ENCODE results near the gene ITGBL1.
A peak's percentile ranks its signal among the peaks of the same experiment; 100 is the strongest.

ITGBL1 gene

DNA sequence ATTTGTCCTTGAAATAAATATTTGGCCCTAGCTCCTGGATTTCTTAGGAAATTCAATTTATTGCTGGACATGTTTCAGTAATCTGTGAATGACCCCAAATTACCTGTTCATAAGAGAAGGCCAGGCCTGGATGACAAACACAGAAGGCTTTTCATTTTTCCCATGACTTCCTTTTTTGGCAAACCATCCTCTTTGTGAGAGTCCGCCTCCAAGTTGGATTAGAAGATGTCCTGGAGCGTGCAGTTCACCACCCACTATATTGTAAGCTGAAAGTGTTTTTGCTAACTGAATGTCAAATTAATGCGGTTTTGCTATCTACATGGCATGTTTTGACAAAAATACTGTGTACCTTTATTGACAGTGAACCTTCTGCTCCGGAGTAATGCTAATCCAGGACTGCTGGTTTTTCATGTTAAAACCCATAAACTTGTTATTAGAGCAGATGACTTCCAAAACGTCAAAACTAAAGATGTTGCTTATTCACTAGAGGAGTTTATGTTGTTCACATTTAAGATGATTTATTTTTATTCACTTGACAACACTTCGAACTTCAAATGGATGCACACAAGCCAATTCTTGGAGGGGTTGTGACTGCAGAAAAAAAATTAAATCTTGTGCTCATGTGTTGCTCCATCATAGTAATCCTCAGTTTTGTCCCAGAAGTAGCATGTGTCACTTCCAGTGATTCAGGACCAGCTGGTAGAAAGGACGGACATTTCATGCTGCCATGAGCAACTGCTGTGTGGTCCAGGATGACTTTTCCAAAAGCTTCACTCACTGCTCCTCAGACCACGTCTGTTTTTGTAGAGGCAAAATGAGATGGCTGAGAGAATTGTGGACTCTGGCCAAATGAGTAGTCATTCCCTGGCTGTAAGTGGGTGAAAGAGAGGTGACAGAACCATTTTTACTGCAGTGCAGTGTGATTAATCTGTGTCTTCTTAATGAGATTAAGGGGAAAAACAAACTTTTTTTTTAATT lies 71.0 kb downstream of the ITGBL1 start:
- Histone ChIP-seq H3K4me2 (ENCODE audit: insufficient read depth, low read length) (no peak overlapping the region), H4K20me1 (ENCODE audit: insufficient read depth, low read length) (no peaks in the 10 kb centered on the region), H3K4me3 (ENCODE audit: low read depth in 1 of 2, low read length in 2 of 2) (no peak overlapping the region), H3K9ac (ENCODE audit: low read depth, low read length) (no peak overlapping the region), H3K27ac (ENCODE audit: low read length) (no peak overlapping the region), H3K79me2 (ENCODE audit: insufficient read depth, low read length) (no peaks in the 10 kb centered on the region), H3K27me3 (ENCODE audit: insufficient read depth, low read length, poor library complexity) (no peaks in the 10 kb centered on the region), H2AFZ (ENCODE audit: low read depth, low read length) (no peak overlapping the region), H3K36me3 (ENCODE audit: insufficient read depth, low read length) (no peaks in the 10 kb centered on the region), H3K9me3 (ENCODE audit: insufficient read depth, low read length, severe bottlenecking) (no peaks in the 10 kb centered on the region), H3K4me1 (ENCODE audit: insufficient read depth, low read length) (peaks cover 47% of the 10 kb centered on the region)
- TF ChIP-seq, protein P1, sequence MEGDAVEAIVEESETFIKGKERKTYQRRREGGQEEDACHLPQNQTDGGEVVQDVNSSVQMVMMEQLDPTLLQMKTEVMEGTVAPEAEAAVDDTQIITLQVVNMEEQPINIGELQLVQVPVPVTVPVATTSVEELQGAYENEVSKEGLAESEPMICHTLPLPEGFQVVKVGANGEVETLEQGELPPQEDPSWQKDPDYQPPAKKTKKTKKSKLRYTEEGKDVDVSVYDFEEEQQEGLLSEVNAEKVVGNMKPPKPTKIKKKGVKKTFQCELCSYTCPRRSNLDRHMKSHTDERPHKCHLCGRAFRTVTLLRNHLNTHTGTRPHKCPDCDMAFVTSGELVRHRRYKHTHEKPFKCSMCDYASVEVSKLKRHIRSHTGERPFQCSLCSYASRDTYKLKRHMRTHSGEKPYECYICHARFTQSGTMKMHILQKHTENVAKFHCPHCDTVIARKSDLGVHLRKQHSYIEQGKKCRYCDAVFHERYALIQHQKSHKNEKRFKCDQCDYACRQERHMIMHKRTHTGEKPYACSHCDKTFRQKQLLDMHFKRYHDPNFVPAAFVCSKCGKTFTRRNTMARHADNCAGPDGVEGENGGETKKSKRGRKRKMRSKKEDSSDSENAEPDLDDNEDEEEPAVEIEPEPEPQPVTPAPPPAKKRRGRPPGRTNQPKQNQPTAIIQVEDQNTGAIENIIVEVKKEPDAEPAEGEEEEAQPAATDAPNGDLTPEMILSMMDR (IDR thresholded peaks at IDR 0.05; ENCODE audit: borderline replicate concordance, extremely low read depth, low read length, poor library complexity, severe bottlenecking) = no peak
- no peak for TF ChIP-seq EZH2 (IDR thresholded peaks at IDR 0.05; ENCODE audit: borderline replicate concordance, low read depth, low read length, severe bottlenecking)
- DNase-seq (no peak), ATAC-seq (ENCODE audit: insufficient read depth, low read depth) (no peak)

DNA sequence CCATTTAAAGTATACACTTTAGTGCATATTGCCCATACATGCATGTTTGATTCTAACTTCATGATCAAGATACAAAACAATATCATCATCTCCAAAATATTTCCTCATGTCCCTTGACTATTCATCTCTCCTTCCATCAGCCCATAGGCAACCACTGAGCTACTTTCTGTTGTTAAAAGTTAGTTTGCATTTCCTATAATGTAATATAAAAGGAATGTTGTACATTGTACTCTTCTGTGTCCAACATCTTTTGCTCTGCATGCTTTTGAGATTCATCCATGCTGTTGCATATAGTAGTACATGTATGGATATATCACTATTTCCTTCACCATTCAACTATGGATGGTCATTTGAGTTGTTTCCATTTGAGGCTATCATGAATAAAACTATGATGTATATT lies 74.7 kb downstream of the ITGBL1 start:
- no peak overlapping the region for H3K9ac ChIP-seq (ENCODE audit: low read depth, low read length)
- H3K9me3 ChIP-seq (ENCODE audit: insufficient read depth, low read length, severe bottlenecking) = no peaks in the 10 kb centered on the region
- H3K36me3 ChIP-seq (ENCODE audit: insufficient read depth, low read length) = no peaks in the 10 kb centered on the region
- no peak for ATAC-seq (ENCODE audit: insufficient read depth, low read depth)
- H3K79me2 ChIP-seq (ENCODE audit: insufficient read depth, low read length) = no peaks in the 10 kb centered on the region
- no peak overlapping the region for H3K4me3 ChIP-seq (ENCODE audit: low read depth in 1 of 2, low read length in 2 of 2)
- no peak for DNase-seq
- no peak overlapping the region for H3K4me2 ChIP-seq (ENCODE audit: insufficient read depth, low read length)
- no peaks in the 10 kb centered on the region for H3K27me3 ChIP-seq (ENCODE audit: insufficient read depth, low read length, poor library complexity)
- no peak overlapping the region for H2AFZ ChIP-seq (ENCODE audit: low read depth, low read length)
- H4K20me1 ChIP-seq (ENCODE audit: insufficient read depth, low read length) = no peaks in the 10 kb centered on the region
- H3K4me1 ChIP-seq (ENCODE audit: insufficient read depth, low read length) = peaks cover 10% of the 10 kb centered on the region
- H3K27ac ChIP-seq (ENCODE audit: low read length) = no peak overlapping the region
- TF ChIP-seq, protein P1 (IDR thresholded peaks at IDR 0.05; ENCODE audit: borderline replicate concordance, extremely low read depth, low read length, poor library complexity, severe bottlenecking) = no peak

DNA sequence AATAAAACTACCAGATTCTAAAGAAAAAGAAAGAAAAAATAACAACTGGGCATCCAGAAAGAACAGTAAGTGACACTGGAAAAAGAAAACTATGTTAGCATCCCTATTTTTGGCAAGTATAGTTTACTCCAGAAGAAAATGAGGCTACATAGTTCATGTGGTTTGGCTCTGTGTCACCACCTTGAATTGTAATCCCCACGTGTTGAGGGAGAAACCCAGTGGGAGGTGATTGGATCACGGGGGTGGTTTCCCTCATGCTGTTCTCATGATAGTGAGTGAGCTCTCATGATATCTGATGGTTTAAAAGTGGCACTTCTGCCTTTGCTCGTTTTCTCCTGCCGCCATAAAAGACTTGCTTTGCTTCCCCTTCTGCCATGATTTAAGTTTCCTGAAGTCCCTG lies 76.9 kb downstream of the ITGBL1 start:
- Histone ChIP-seq H3K4me3 (ENCODE audit: low read depth in 1 of 2, low read length in 2 of 2) (no peak overlapping the region), H3K4me2 (ENCODE audit: insufficient read depth, low read length) (no peak overlapping the region), H2AFZ (ENCODE audit: low read depth, low read length) (peak overlapping the region; percentile 25; the same call in 1 of the 2 replicates), H3K9me3 (ENCODE audit: insufficient read depth, low read length, severe bottlenecking) (no peaks in the 10 kb centered on the region), H3K36me3 (ENCODE audit: insufficient read depth, low read length) (no peaks in the 10 kb centered on the region), H3K9ac (ENCODE audit: low read depth, low read length) (no peak overlapping the region), H3K79me2 (ENCODE audit: insufficient read depth, low read length) (no peaks in the 10 kb centered on the region), H4K20me1 (ENCODE audit: insufficient read depth, low read length) (no peaks in the 10 kb centered on the region), H3K27me3 (ENCODE audit: insufficient read depth, low read length, poor library complexity) (no peaks in the 10 kb centered on the region), H3K4me1 (ENCODE audit: insufficient read depth, low read length) (no peaks in the 10 kb centered on the region; the same call in 1 of the 2 replicates), H3K27ac (ENCODE audit: low read length) (no peak overlapping the region)
- TF ChIP-seq, protein P1 (IDR thresholded peaks at IDR 0.05; ENCODE audit: borderline replicate concordance, extremely low read depth, low read length, poor library complexity, severe bottlenecking) = no peak
- no peak for TF ChIP-seq EZH2 (IDR thresholded peaks at IDR 0.05; ENCODE audit: borderline replicate concordance, low read depth, low read length, severe bottlenecking)
- ATAC-seq (ENCODE audit: insufficient read depth, low read depth) (peak; percentile 44; the same call in 1 of the 3 replicates), DNase-seq (no peak)
